ENCODE results near the gene FAM210B. TPM values are rescaled to one million over a fixed set of nuclear protein-coding genes. Genes with fewer than 3 reads are reported as not detected.
"Not testable (repeated sequence)": the region's sequence is repeated elsewhere in the genome, so short reads cannot be mapped to it uniquely, and the experiment has no call there.

FAM210B gene
- total RNA-seq, 1 donor from 2014 or later = 18.7 TPM

DNA sequence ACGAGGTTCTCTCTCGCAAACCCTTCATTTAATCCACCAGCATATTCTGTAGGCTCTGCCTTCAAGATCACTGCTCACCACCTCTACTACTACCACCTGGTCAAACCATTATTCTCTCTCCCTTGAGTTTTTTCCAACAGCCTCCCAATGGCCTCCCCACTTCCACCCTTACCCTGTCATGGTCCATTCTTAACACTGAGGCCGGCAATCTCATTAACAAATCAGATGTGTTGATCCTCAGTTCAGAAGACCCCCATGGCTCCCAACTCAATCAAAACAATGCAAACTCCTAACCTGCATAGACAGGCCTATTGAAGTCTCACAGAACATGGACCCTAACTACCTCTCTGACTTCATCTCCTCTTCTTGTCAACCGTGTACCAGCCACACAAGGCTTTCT, 31.0 kb downstream of the FAM210B start:
- DNase-seq (ENCODE audit: low read depth) (no peak), FAIRE-seq (no peak)
- Histone ChIP-seq H3K4me3 (ENCODE audit: low read depth, low read length) (no peak overlapping the region), H3K36me3 (ENCODE audit: control insufficient read depth, insufficient read depth, low read length) (peaks cover 1% of the 10 kb centered on the region), H3K27me3 (ENCODE audit: control insufficient read depth, insufficient read depth, low read length) (no peaks in the 10 kb centered on the region)
- TF ChIP-seq, protein P1, sequence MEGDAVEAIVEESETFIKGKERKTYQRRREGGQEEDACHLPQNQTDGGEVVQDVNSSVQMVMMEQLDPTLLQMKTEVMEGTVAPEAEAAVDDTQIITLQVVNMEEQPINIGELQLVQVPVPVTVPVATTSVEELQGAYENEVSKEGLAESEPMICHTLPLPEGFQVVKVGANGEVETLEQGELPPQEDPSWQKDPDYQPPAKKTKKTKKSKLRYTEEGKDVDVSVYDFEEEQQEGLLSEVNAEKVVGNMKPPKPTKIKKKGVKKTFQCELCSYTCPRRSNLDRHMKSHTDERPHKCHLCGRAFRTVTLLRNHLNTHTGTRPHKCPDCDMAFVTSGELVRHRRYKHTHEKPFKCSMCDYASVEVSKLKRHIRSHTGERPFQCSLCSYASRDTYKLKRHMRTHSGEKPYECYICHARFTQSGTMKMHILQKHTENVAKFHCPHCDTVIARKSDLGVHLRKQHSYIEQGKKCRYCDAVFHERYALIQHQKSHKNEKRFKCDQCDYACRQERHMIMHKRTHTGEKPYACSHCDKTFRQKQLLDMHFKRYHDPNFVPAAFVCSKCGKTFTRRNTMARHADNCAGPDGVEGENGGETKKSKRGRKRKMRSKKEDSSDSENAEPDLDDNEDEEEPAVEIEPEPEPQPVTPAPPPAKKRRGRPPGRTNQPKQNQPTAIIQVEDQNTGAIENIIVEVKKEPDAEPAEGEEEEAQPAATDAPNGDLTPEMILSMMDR (IDR thresholded peaks at IDR 0.05; ENCODE audit: insufficient read depth, low read length, severe bottlenecking) = no peak

DNA sequence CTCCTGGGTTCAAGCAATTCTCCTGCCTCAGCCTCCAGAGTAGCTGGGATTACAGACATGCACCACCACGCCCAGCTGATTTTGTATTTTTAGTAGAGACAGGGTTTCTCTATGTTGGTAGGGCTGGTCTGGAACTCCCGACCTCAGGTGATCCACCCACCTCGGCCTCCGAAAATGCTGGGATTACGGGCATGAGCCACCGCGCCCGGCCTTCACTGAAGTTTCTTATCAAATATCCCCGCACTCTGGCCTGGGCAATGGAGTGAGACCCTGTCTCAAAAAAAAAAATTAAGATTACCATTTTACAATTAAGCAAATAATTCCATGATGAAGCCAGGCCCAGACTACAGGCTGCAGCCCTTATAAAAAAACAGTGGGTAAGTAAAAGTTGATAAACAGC, 31.6 kb downstream of the FAM210B start:
- not testable (repeated sequence) for H3K4me3 ChIP-seq (ENCODE audit: low read depth, low read length); H3K27me3 ChIP-seq (ENCODE audit: control insufficient read depth, insufficient read depth, low read length); H3K36me3 ChIP-seq (ENCODE audit: control insufficient read depth, insufficient read depth, low read length); DNase-seq (ENCODE audit: low read depth); FAIRE-seq

DNA sequence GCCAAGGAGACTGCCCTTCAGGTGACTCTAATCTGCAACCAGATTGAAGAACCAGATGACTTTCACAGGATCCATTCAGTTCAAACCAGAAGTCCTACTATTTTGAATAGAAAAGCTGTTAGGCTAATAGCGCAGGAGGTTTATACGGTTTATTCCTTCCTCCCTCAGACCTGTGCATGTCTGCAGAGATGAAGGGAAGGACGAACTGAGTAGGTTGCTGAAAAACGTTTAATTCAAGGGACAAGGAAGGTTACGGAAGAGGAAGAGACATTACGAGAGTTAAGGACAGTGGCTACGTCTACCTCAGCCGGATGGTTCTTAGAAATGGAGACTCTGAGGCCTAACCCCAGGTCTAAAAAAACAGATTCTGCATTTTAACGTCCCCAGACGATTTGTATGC, 32.3 kb downstream of the FAM210B start:
- no peak for FAIRE-seq
- peak overlapping the region; percentile 78 for H3K4me3 ChIP-seq (ENCODE audit: low read depth, low read length)
- TF ChIP-seq, protein P1 (IDR thresholded peaks at IDR 0.05; ENCODE audit: insufficient read depth, low read length, severe bottlenecking) = no peak

DNA sequence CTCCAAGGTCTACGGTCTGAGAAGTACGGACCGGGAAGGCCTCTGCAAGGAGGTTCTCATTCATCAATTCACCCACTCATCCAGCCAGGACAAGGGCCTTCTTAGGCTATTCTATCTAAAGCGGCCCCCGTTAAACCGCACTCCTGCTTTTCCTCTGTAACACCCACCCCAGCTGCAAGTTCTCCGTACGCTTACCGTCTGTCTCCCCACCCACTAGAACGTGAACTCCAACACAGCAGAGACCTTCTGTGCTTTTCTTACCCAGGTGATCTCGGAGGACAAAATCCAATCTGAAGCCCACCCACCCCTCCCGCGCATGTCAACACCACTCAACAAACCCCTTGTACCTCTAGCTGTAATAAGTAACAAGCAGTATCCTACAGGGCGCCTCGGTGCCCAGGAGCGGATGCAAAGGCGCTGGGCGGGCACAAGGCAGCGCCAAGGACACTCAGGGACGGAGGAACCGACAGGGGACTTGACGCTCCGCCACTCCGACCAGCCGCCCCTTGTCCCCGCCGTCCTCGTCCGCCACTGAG, 32.9 kb downstream of the FAM210B start:
- peaks cover 5% of the 10 kb centered on the region for H3K36me3 ChIP-seq (ENCODE audit: control insufficient read depth, insufficient read depth, low read length)
- H3K27me3 ChIP-seq (ENCODE audit: control insufficient read depth, insufficient read depth, low read length) = no peaks in the 10 kb centered on the region
- DNase-seq (ENCODE audit: low read depth) = no peak
- TF ChIP-seq, protein P1 (IDR thresholded peaks at IDR 0.05; ENCODE audit: insufficient read depth, low read length, severe bottlenecking) = no peak
- H3K4me3 ChIP-seq (ENCODE audit: low read depth, low read length) = peak overlapping the region; percentile 78
- FAIRE-seq = no peak

More for the DNA sequence above, 32.3 kb downstream of the FAM210B start:
- H3K27me3 ChIP-seq (ENCODE audit: control insufficient read depth, insufficient read depth, low read length) = no peaks in the 10 kb centered on the region
- peaks cover 5% of the 10 kb centered on the region for H3K36me3 ChIP-seq (ENCODE audit: control insufficient read depth, insufficient read depth, low read length)
- DNase-seq (ENCODE audit: low read depth) = no peak

DNA sequence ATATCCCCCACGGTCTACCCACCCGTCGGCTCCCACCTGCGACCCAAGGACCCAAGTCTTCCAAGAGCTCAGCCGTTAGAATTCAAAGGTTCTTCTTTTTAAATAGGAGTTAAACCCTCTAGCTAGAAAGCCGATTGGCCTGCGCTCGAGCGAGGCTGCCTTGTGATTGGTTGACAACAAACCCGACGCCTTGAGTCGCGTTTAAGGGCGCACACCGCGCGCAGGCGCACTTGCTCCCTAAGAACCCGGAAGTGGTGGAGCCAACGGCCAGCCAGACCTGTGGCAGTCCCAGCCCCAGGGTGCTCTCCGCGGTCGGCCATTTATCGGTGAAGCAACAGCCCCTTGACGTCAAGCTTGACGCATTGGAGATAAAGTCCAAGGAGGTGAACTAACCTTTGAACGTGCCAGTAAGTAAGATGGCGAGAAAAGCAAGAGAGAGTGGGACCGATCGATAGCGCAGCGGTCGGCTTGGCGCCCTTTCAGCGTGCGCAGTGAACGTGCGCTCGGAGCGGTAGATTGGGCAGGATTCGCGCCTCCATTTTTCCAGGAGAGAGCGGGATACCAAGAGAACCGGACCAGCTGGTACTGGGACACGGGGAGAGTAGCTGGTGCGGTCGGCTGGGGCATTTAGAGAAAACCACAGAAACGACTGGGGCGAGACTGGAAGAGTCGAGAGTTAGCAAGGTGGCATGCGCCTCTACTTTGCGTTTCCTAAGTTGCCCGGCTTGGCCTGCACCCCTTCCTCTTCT, 33.5 kb downstream of the FAM210B start, which contains the start of the genes AURKA and CSTF1:
AURKA (minus strand) TSS at position 84 of the 749 bp plus-strand sequence. CDS start 4,018 bp downstream, outside the sequence.
CSTF1 (plus strand) TSS at position 514 of the 749 bp plus-strand sequence. CDS start 2,908 bp downstream, outside the sequence.
- Histone ChIP-seq H3K27me3 (ENCODE audit: control insufficient read depth, insufficient read depth, low read length) (no peaks in the 10 kb centered on the region), H3K36me3 (ENCODE audit: control insufficient read depth, insufficient read depth, low read length) (peaks cover 8% of the 10 kb centered on the region), H3K4me3 (ENCODE audit: low read depth, low read length) (peak within 1 kb of the TSS; percentile 78)
- TF ChIP-seq, protein P1 (IDR thresholded peaks at IDR 0.05; ENCODE audit: insufficient read depth, low read length, severe bottlenecking) = no peak
- FAIRE-seq (no peak), DNase-seq (ENCODE audit: low read depth) (peak; percentile 99)

DNA sequence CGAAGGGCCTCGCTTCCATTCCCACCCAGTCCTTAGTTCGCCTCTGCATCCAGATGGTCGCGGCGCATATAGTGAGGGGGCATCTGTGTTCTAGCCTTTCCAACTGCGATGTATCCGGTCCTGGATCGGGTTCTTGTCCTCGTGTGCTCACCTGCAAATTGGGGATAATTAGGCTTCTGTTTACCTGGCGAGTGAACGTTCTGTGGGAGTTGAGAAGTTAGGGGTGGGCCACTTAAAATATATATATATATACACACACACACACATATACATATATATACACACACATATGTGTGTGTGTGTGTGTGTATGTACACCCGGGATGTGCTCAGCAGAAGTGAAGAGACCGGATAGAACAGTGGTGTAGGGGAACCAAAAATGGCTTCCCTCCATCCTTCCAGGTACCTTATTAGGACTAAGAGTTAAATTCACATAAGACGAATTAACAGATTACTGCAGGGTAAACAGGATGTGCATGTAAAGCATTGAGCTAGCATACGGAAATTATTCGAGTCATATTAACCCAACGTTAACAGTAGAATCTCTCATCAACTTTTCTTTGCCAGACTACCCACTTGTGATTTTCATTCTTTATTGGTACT, 34.2 kb downstream of the FAM210B start:
- TF ChIP-seq, protein P1 (IDR thresholded peaks at IDR 0.05; ENCODE audit: insufficient read depth, low read length, severe bottlenecking) = no peak
- DNase-seq (ENCODE audit: low read depth) = no peak
- peak overlapping the region; percentile 78 for H3K4me3 ChIP-seq (ENCODE audit: low read depth, low read length)
- H3K27me3 ChIP-seq (ENCODE audit: control insufficient read depth, insufficient read depth, low read length) = no peaks in the 10 kb centered on the region
- H3K36me3 ChIP-seq (ENCODE audit: control insufficient read depth, insufficient read depth, low read length) = peaks cover 9% of the 10 kb centered on the region
- FAIRE-seq = no peak

Data from bronchial epithelial cell (primary cell).